Aortic smooth muscle cell (primary cell): ENCODE results near the gene CDKN3. TPM values are rescaled to one million over a fixed set of nuclear protein-coding genes. Genes with fewer than 3 reads are reported as not detected.

Experiments
- total RNA-seq: library from RNA; depleted of rRNA; stranded (reverse); fragments of >200 nt; gene quantifications from 2 replicates; pipeline ENCODE4 v1.2.3, GENCODE V29; 2014

The CDKN3 gene, protein sequence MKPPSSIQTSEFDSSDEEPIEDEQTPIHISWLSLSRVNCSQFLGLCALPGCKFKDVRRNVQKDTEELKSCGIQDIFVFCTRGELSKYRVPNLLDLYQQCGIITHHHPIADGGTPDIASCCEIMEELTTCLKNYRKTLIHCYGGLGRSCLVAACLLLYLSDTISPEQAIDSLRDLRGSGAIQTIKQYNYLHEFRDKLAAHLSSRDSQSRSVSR
- total RNA-seq = 52.8 and 68.6 TPM in 2 replicates

DNA sequence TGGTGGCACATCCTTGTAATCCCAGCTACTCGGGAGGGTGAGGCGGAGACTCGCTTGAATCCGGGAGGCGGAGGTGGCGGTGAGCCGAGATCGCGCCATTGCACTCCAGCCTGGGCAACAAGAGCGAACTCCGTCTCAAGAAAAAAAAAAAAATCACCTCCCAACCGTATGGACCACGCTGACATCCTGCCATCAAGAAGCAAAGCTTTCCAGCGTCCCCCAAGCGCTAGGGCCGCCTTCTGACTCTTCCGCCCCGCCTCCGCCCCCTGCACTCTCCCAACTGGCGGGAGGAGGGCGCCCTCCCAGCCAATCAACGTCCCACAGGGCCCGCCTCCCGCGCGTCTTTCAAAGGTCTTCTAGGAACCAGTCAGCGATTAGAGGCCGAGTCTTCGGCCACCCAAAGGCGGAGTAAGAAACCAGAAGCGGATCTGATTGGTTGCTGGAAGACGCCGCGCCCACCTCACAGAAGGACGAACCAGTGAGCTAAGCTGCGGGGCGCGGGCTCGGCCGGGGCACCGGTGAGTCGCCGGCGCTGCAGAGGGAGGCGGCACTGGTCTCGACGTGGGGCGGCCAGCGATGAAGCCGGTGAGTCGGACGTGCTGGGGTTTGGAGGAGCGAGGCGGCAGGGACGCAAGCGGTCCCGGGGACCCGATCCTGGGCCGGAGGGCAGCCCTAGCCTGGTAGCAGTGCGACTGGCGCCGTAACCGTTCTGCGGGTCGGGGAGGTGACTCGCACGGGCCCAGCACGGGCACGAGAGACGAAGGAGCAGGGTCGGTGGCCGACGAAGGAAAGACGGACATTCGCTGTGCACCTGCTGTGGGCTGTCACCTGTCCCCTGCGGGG lies at the start of gene CDKN3:
CDKN3 (plus strand) TSS at position 515 of the 843 bp plus-strand sequence; CDS start at position 577, 62 bp downstream.

DNA sequence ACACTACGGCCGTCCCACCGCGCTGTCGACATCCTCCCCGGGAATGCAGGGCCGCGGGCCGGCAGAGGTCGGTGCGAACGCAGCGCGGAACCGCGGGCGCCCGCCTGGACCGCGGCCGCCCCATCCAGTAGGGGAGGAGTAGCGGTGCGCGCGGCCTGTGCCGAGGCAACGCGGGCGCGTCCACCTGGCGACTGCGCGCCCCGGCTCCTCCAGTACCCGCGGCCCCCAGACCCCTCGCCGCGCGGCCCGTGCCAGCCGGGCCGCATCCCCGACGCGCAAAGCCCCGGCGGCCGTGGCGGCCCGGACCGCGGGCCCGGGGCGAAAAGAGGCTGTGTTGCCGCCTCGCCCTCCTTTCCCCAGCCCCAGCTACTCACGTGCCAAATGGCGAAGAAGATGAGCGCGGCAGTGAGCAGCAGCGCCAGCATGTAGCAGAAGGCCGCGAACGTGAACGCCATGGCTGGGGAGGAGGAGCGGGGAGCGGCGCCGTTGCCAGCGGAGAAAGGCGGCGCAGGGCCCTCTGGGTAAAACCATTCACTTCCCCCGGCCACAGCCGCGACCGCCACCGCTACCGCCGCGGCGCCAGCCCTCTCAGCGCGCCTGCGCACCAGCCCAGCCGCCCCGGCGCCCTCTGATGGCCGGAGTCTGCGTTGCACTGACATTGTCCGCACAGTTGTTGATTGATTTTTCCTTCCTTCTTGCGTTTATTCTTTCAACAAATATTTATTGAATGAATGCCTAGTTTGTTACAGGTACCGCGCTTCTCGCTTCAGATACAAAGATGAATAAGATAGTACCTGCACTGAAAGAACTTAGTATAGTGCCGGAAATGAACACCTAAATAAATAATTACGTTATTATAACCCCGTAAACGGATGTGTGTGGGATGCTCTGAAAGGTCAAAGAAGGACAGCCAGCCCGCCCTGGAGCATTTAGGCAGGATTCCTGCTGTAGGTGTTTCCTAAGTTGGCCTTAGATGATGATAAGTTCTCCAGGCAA lies 44.4 kb downstream of the CDKN3 start, which contains the start of gene CNIH1:
CNIH1 (minus strand) TSS at position 502 of the 996 bp plus-strand sequence; CDS start at position 455, 47 bp downstream.

Other genes with a start within 250 kb of the CDKN3 start
- gene CNIH1, start 44.4 kb downstream of the CDKN3 start, total RNA-seq = 81.1 and 109 TPM in 2 replicates
- gene GMFB, start 92.0 kb downstream of the CDKN3 start, total RNA-seq = 86.5 and 104 TPM in 2 replicates
- gene CGRRF1, start 112.9 kb downstream of the CDKN3 start, total RNA-seq = 10.4 TPM in 2 replicates
- gene SAMD4A, start 170.1 kb downstream of the CDKN3 start, total RNA-seq = 19.7 and 22.3 TPM in 2 replicates